ENCODE measurements around the gene LCA5.
"Not testable (repeated sequence)": the region's sequence is repeated elsewhere in the genome, so short reads cannot be mapped to it uniquely, and the experiment has no call there.

Gene LCA5

GRCh38 chr6:79446006-79446405 is 91.2 kb downstream of the LCA5 start:
- Mint-ChIP-seq H3K36me3 (ENCODE audit: insufficient read depth) (no peaks in the 10 kb centered on the region), H3K27me3 (no peaks in the 10 kb centered on the region), H3K27ac (ENCODE audit: low read depth) (no peak overlapping the region), H3K4me1 (no peaks in the 10 kb centered on the region), H3K9me3 (peaks cover 5% of the 10 kb centered on the region), H3K4me3 (no peak overlapping the region)
- DNase-seq (ENCODE audit: low spot score in 2 of 2) (no peak), ATAC-seq (replicated peaks; ENCODE audit: extremely low read depth, poor library complexity, severe bottlenecking) (no peak)

DNA sequence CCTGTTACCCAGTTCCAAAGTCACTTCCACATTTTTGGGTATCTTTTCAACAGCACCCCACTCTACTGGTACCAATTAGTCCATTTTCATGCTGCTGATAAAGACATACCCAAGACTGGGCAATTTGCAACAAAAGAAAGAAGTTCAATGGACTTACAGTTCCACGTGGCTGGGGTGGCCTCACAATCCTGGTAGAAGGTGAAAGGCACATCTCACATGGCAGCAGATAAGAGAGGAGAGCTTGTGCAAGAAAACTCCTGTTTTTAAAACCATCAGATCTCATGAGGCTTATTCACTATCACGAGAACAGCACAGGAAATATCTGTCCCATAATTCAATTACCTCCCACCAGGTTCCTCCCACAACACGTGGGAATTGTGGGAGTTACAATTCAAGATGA is 93.4 kb downstream of the LCA5 start:
- not testable (repeated sequence) for ATAC-seq (replicated peaks; ENCODE audit: extremely low read depth, poor library complexity, severe bottlenecking); H3K27ac Mint-ChIP-seq (ENCODE audit: low read depth)

DNA sequence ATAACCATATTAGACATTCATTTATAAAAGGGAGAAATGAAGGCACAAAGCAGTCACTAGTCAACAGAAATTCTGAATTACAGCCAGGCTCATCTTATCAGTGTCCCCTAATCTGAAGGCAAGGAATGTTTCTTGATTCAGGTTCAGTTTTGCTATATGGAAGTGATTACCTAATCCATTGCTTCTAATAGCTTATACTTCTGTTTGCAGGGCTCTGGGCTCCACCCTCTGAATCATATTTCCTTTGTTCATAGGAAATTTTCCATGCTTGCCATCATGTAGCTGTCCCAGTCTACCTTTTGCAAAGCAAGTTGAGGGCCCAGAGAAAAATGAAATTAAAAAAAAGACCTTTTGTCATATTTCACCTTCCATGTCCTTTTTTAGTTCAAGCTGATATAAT is 96.0 kb downstream of the LCA5 start:
- DNase-seq (ENCODE audit: low spot score in 2 of 2) (no peak), ATAC-seq (replicated peaks; ENCODE audit: extremely low read depth, poor library complexity, severe bottlenecking) (no peak)
- Mint-ChIP-seq H3K9me3 (peaks cover 5% of the 10 kb centered on the region), H3K4me1 (no peaks in the 10 kb centered on the region), H3K27me3 (no peaks in the 10 kb centered on the region), H3K4me3 (no peak overlapping the region), H3K36me3 (ENCODE audit: insufficient read depth) (no peaks in the 10 kb centered on the region), H3K27ac (ENCODE audit: low read depth) (no peak overlapping the region)

More for the DNA sequence above, 93.4 kb downstream of the LCA5 start:
- DNase-seq (ENCODE audit: low spot score in 2 of 2); H3K4me3 Mint-ChIP-seq; H3K36me3 Mint-ChIP-seq (ENCODE audit: insufficient read depth); H3K4me1 Mint-ChIP-seq; H3K27me3 Mint-ChIP-seq; H3K9me3 Mint-ChIP-seq: not testable (repeated sequence)

DNA sequence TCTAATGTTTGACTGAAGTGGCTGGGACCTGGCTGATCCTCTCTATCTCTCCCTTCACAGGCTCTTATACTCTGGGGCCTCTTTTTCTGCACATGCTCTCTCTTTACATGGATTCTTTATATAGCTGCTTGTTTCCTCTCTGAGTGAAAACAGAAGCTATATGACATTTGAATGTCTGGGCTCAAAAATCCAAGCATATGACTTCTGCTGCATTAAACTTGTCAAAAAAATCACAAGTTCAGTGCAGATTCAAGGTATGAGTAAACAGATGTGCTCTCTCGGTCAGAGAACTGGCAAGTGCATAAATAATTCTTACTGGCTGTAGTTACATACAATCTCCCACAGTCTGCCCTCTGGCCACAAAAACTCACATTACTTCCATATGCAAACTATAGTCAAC is 96.6 kb downstream of the LCA5 start:
- H3K9me3 Mint-ChIP-seq = peaks cover 5% of the 10 kb centered on the region
- H3K4me3 Mint-ChIP-seq = no peak overlapping the region
- ATAC-seq (replicated peaks; ENCODE audit: extremely low read depth, poor library complexity, severe bottlenecking) (no peak), DNase-seq (ENCODE audit: low spot score in 2 of 2) (no peak)
- no peaks in the 10 kb centered on the region for H3K27me3 Mint-ChIP-seq
- no peaks in the 10 kb centered on the region for H3K36me3 Mint-ChIP-seq (ENCODE audit: insufficient read depth)
- H3K4me1 Mint-ChIP-seq = no peaks in the 10 kb centered on the region
- H3K27ac Mint-ChIP-seq (ENCODE audit: low read depth) = no peak overlapping the region

GRCh38 chr6:79438030-79438429 is 99.2 kb downstream of the LCA5 start:
- Mint-ChIP-seq H3K4me1 (no peaks in the 10 kb centered on the region), H3K4me3 (no peak overlapping the region), H3K27ac (ENCODE audit: low read depth) (no peak overlapping the region), H3K36me3 (ENCODE audit: insufficient read depth) (peaks cover 2% of the 10 kb centered on the region), H3K27me3 (no peaks in the 10 kb centered on the region), H3K9me3 (peaks cover 5% of the 10 kb centered on the region)
- ATAC-seq (replicated peaks; ENCODE audit: extremely low read depth, poor library complexity, severe bottlenecking) (no peak), DNase-seq (ENCODE audit: low spot score in 2 of 2) (no peak)

DNA sequence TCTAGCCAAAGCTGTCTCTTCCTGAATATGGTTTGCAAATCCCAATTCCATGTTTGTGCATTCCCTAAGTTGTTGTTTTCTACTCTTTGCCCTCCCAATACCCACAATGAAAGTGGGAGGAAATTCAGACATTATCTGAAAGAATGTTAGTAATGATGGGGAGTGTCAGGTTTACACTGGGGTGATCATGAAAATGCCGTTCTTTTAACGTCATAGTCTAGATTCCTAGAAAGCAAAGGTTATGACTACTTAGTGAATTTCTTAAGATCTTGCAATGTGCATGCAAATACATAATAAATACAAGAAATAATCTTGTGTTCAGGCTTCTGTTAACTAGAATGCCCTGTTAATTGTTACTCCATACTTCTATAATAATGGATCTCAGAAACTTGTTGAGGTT is 101.0 kb downstream of the LCA5 start:
- H3K4me3 Mint-ChIP-seq = no peak overlapping the region
- H3K27ac Mint-ChIP-seq (ENCODE audit: low read depth) = no peak overlapping the region
- no peaks in the 10 kb centered on the region for H3K27me3 Mint-ChIP-seq
- no peaks in the 10 kb centered on the region for H3K4me1 Mint-ChIP-seq
- no peak for ATAC-seq (replicated peaks; ENCODE audit: extremely low read depth, poor library complexity, severe bottlenecking)
- no peaks in the 10 kb centered on the region for H3K9me3 Mint-ChIP-seq
- DNase-seq (ENCODE audit: low spot score in 2 of 2) = no peak
- peaks cover 2% of the 10 kb centered on the region for H3K36me3 Mint-ChIP-seq (ENCODE audit: insufficient read depth)

GRCh38 chr6:79435746-79436145 is 101.5 kb downstream of the LCA5 start:
- no peak overlapping the region for H3K27ac Mint-ChIP-seq (ENCODE audit: low read depth)
- H3K36me3 Mint-ChIP-seq (ENCODE audit: insufficient read depth) = peaks cover 2% of the 10 kb centered on the region
- H3K9me3 Mint-ChIP-seq = no peaks in the 10 kb centered on the region
- H3K4me3 Mint-ChIP-seq = no peak overlapping the region
- ATAC-seq (replicated peaks; ENCODE audit: extremely low read depth, poor library complexity, severe bottlenecking) (no peak), DNase-seq (ENCODE audit: low spot score in 2 of 2) (no peak)
- H3K4me1 Mint-ChIP-seq = no peaks in the 10 kb centered on the region
- H3K27me3 Mint-ChIP-seq = no peaks in the 10 kb centered on the region

All from central memory CD8-positive, alpha-beta T cell (primary cell).